Embryonic facial prominence (tissue), 1 donor: Measurements from ENCODE around the gene LRRC74B.
"Not testable (repeated sequence)": the region's sequence is repeated elsewhere in the genome, so short reads cannot be mapped to it uniquely, and the experiment has no call there.

Source experiments
- DNase-seq: peaks from one replicate; pipeline ENCODE4 v3.0.0-alpha.2; 2016; ENCODE audit errors: extremely low spot score

Gene LRRC74B

GRCh38 chr22:21031545-21032036 lies 14.2 kb upstream of the LRRC74B start:
- no peak for DNase-seq

- DNase-seq = no peak
These were observed 13.5 kb upstream of the LRRC74B start, which contains the start of gene SLC7A4 for GRCh38 chr22:21032037-21032867. SLC7A4 (minus strand) TSS chr22:21032561; CDS start chr22:21031812, 749 bp downstream.

GRCh38 chr22:21032868-21033688 lies 12.7 kb upstream of the LRRC74B start:
- no peak for DNase-seq

- DNase-seq = no peak
These were observed 11.9 kb upstream of the LRRC74B start for GRCh38 chr22:21033895-21034294.

GRCh38 chr22:21034989-21035388 lies 10.8 kb upstream of the LRRC74B start:
- DNase-seq = no peak

GRCh38 chr22:21038405-21038804 lies 7.3 kb upstream of the LRRC74B start:
- DNase-seq = no peak

- not testable (repeated sequence) for DNase-seq
These were observed 6.6 kb upstream of the LRRC74B start for GRCh38 chr22:21039158-21039557.

GRCh38 chr22:21041937-21042336 lies 3.8 kb upstream of the LRRC74B start:
- no peak for DNase-seq

GRCh38 chr22:21042978-21043859 lies 2.5 kb upstream of the LRRC74B start:
- DNase-seq = no peak

GRCh38 chr22:21043860-21044535 lies 1.7 kb upstream of the LRRC74B start:
- no peak for DNase-seq

GRCh38 chr22:21044931-21045584 lies 688 bp upstream of the LRRC74B start:
- DNase-seq = no peak

GRCh38 chr22:21047035-21047661 lies 1.4 kb downstream of the LRRC74B start:
- DNase-seq = no peak

- DNase-seq = no peak
These were observed 2.0 kb downstream of the LRRC74B start for GRCh38 chr22:21047730-21048129.

- DNase-seq = not testable (repeated sequence)
These were observed 2.7 kb downstream of the LRRC74B start for GRCh38 chr22:21048448-21048847.

- DNase-seq = not testable (repeated sequence)
These were observed 3.2 kb downstream of the LRRC74B start for GRCh38 chr22:21048965-21049364.

GRCh38 chr22:21051145-21051830 lies 5.5 kb downstream of the LRRC74B start:
- DNase-seq = no peak

GRCh38 chr22:21051831-21052400 lies 6.2 kb downstream of the LRRC74B start:
- no peak for DNase-seq

- DNase-seq = no peak
These were observed 7.1 kb downstream of the LRRC74B start for GRCh38 chr22:21052715-21053459.
